HG03521 (cell line): ENCODE results near the gene ERLEC1.
"Not testable (repeated sequence)": the region's sequence is repeated elsewhere in the genome, so short reads cannot be mapped to it uniquely, and the experiment has no call there.

Source experiments
- ATAC-seq: cut with Tn5 transposase; IDR thresholded peaks from one replicate; pipeline ENCODE4 v1.9.1; 2021; ENCODE audit warnings: mild to moderate bottlenecking, moderate library complexity; ENCODE audit not compliant: unreplicated experiment

The ERLEC1 gene

GRCh38 chr2:53828331-53828730 is 41.5 kb downstream of the ERLEC1 start:
- ATAC-seq: no peak

GRCh38 chr2:53829273-53829979 is 42.6 kb downstream of the ERLEC1 start:
- no peak for ATAC-seq

- ATAC-seq: not testable (repeated sequence)
These were observed 43.1 kb downstream of the ERLEC1 start for GRCh38 chr2:53829980-53830290.

GRCh38 chr2:53840580-53840979 is 53.7 kb downstream of the ERLEC1 start:
- no peak for ATAC-seq

GRCh38 chr2:53841651-53842050 is 54.8 kb downstream of the ERLEC1 start:
- ATAC-seq: not testable (repeated sequence)

- ATAC-seq: no peak
These were observed 56.0 kb downstream of the ERLEC1 start for GRCh38 chr2:53842891-53843290.

GRCh38 chr2:53843595-53843994 is 56.8 kb downstream of the ERLEC1 start:
- ATAC-seq: no peak

GRCh38 chr2:53848062-53848461 is 61.2 kb downstream of the ERLEC1 start:
- ATAC-seq: no peak

GRCh38 chr2:53851052-53851757 is 64.4 kb downstream of the ERLEC1 start:
- not testable (repeated sequence) for ATAC-seq

- ATAC-seq: no peak
These were observed 65.7 kb downstream of the ERLEC1 start for GRCh38 chr2:53852532-53852931.

- ATAC-seq: no peak
These were observed 67.8 kb downstream of the ERLEC1 start for GRCh38 chr2:53854678-53855077.

- ATAC-seq: no peak
These were observed 69.4 kb downstream of the ERLEC1 start for GRCh38 chr2:53856272-53856671.

- ATAC-seq: no peak
These were observed 72.7 kb downstream of the ERLEC1 start, which contains the start of gene GPR75 for GRCh38 chr2:53859206-53860181. GPR75 (minus strand) TSS chr2:53859967; CDS start chr2:53854756, 5,211 bp downstream.

- no peak for ATAC-seq
These were observed 75.0 kb downstream of the ERLEC1 start for GRCh38 chr2:53861824-53862223.

GRCh38 chr2:53863538-53864227 is 76.8 kb downstream of the ERLEC1 start:
- ATAC-seq: no peak

GRCh38 chr2:53865264-53865663 is 78.4 kb downstream of the ERLEC1 start:
- no peak for ATAC-seq

GRCh38 chr2:53865962-53866361 is 79.1 kb downstream of the ERLEC1 start:
- no peak for ATAC-seq

GRCh38 chr2:53867169-53867568 is 80.3 kb downstream of the ERLEC1 start:
- no peak for ATAC-seq

- no peak for ATAC-seq
These were observed 80.9 kb downstream of the ERLEC1 start for GRCh38 chr2:53867773-53868172.
